GM18507 (cell line): ENCODE results near the gene PM20D2.

ENCODE experiments used
- DNase-seq: peaks from one replicate; pipeline ENCODE4 v3.0.0; 2011; ENCODE audit warnings: low read depth; ENCODE audit not compliant: insufficient read length; ENCODE audit errors: extremely low spot score
- FAIRE-seq: peaks from 2 replicates; lab custom pipeline; 2011; peaks lifted over from hg19 to GRCh38; lab: Jason Lieb, UNC

PM20D2 gene

DNA sequence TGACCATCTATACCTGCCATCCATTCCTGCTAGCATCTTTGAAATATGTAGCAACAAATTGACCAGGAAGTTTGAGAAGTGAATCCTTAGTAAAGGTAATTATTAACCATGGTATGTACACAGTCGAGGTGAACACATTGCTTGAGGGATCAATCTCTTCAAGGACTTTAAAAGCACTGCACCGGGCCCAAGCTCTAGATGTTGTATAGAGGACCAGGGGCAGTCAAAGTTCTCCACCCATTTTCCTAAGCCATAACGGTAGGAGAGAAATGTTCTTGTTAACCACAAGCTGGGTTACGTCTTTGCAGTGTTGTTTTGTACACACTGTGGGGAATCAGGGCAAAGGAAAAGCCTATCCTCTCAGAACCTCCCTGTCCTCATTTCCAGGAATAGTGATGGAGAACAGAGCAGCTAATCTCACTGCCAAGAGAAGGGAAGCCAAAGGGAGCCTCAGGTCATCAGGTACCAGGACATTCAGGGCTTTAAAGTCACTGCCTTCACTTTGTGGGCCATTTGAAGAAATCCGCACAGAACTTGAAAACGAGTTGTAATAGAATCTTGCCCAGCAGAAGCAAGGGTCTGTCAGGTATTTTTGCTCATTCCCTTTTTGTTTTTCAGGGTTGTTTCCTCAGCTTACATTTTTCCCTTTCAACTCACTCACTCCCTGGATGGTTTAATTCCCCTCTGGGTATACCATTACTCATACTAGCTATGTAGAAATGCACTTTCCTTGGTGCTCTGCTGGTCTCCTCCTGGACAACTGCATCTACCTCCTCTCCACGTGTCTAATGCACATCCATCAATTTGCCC lies 5.3 kb upstream of the PM20D2 start:
- DNase-seq (no peak), FAIRE-seq (no peak)

- FAIRE-seq (peak; percentile 81), DNase-seq (peak; percentile 38)
Observed at GRCh38 chr6:89144354-89144906, 1.4 kb upstream of the PM20D2 start.

DNA sequence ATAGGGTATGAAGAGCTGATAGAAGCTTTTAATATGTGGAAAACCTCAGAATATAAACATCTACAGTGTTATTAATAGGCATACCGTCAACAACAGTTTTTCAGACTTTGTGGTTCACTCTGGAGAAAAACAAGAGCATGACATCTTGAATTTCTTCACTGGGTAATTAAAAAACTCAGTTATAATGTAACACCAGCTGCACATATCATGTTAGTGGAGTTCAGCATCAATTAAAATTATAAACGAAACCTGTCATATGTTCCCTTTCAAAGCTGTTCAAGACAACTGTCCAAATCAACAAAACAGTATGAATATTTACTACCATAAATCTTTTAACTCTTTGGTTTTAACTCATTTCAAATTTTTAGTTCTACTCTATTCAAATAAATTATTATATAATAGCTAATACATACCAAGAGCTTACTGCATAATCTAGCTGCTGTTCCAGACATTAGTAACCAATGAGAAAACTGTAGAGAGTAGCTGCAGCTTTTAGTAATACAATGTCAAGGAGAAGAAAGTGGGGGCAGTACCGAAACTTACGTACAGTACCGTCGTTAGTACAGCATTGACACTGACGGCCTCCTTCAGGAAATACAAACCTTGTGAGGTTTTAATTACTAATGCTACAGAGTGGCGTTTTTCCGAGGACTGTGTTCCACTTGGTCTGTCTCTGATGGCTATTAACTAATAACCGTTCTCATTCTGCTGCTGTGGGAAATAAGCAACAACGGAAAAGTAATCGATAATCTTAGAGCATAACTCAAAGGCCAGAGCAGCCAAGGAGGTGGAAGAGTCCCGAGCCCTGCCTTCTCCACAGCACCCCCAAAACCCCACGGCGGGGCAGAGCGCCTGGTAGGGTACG lies 532 bp upstream of the PM20D2 start:
- DNase-seq (peak; percentile 26), FAIRE-seq (peak; percentile 93)

DNA sequence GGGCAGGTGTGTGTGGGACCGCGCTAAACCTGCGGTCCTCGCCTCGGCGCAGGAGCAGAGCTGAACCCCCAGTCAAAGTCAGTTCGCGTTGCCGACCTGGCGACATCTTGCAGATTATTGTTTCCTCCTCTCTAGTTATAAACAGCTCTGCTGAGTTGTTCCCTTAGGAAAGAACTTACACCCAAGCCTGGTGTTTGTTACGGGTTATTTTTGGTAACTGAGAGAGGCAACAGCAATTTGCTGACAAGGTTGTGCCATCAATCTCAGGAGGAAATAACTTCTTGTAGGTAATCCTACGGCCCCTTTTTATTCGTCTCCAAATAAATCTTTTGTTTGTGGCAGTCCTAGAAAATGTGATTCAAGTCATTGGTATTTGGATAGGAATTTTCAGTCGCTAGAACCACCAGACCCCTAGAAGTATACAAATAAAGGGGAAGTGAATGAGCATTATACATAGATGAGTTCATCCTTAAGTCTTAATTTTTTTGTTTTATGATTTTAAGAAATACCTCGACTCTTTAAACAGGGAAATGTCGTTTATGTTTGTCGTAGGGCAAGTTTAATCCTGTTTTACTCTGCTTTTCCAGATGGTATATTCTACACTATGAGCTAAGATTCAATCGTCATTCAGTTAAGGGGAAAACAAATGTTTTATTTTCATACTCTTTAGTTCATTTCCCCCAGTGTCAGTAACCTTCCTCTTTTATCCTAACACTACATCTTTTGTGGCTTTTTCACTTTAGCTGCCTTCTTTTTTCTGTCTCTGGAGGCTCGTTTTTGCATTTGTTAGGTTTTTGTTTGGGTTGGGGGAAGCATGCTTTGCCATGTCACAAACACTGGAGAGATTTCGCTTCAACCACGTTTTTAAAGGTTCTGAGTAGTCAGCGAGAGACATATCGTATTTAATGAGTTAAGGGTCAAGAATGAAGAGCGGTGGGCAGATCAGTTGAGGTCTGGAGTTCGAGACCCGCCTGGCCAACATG lies 1.2 kb downstream of the PM20D2 start:
- FAIRE-seq (peak; percentile 58), DNase-seq (no peak)

DNA sequence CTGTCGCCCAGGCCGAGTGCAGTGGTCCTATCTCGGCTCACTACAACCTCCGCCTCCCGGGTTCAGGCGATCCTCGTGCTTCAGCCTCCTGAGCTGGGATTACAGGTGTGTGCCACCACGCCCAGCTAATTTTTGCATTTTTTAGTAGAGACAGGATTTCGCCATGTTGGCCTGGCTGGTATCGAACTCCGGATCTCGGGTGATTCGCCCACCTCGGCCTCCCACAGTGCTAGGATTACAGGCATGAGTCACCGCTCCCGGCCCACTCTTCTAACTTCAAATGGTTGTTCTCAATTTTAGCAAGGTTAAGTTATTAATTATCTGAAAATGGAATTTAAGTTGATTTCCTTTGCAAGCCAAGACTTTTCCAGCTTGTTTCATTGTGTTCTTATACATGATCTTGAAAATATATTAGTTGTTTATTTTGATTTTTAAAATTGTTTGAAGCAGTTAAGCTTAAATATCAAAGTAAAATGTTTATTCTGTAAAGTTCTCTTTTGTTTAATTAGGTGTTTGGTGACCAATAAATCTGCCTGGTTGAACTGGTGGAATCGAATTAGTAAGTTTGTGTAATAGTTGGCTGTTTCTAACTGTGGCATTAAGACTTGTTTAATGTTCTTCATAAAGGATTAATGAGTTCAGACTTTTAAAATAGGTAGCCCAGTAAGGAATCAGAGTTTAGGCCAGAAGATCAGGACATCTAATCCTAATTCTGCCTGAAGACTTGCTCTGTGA lies 2.3 kb downstream of the PM20D2 start:
- no peak for DNase-seq
- no peak for FAIRE-seq

GRCh38 chr6:89154131-89154530 lies 8.3 kb downstream of the PM20D2 start:
- DNase-seq (no peak), FAIRE-seq (no peak)

DNA sequence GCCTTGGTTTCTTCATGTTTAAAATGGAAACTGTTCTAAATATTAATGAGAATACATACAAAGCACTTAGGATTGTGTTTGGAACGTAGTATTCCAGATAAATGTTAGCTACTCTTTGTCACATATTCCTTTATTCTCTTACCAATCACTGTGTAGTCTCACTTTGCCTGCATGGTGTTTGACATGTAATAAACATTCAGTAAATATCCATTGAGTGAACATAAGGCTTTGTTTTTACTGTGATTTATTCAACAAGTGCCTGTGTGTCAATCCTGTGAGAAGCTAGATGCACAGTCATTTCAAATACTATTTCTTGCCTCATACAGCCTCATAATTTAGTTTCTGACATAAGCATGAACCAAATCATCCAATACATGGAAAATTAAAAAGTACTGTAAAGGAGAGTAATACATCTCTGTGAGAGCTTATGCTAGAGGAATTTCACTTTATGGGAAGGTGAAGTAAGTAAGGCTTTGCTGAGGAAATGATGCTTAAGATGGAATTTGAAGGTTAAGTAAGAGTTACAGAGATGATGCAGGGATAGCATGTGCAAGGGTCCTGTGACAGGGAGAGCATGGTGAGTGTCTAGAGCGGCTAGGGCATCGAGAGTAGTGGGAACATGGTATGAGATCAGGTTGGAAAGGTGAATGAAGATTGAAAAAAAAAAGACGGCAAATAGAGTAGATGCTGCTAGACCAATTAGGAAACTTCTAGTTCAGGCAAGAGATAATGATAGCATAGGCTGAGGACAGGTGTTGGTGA lies 14.7 kb downstream of the PM20D2 start:
- FAIRE-seq, result no peak
- DNase-seq, result no peak

GRCh38 chr6:89161326-89162046 lies 15.6 kb downstream of the PM20D2 start:
- no peak for DNase-seq
- FAIRE-seq, result no peak

GRCh38 chr6:89162047-89162371 lies 16.2 kb downstream of the PM20D2 start:
- no peak for FAIRE-seq
- no peak for DNase-seq

DNA sequence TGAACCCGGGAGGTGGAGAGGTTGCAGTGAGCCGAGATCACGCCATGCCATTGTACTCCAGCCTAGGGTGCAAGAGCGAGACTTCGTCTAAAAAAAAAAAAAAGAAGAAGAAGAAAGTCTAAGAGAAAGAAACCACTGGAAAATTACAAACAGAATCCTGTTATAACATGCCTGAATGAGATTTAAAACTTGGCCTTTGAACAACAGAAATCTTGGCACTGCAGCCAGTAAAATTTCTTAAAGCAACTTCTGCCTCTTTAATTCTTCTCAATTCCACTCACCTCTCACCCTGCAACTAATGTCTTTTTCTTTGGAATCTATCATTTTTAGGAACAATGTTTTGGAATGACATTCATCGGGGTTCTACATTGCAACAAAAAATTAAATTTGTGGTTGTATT lies 26.3 kb downstream of the PM20D2 start:
- FAIRE-seq (no peak), DNase-seq (no peak)

DNA sequence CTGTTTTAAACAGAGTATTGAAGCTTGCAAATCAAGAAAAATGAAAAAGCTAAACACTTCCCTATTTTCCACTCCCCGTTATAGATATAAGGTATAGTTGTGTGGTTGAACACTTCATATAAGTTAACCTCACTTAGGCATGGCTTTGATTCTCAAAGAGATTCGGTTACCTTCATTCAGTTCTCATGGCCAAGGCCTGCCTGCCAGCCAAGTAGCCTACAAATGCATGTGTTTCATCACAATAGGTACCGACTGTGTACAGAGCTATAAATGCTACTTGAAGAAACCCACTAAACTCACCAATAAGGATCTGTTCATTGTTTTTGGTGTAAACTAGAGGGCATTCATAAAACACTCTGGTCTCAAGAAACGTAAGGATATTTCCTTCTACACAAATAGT lies 27.8 kb downstream of the PM20D2 start:
- FAIRE-seq (no peak), DNase-seq (no peak)

- DNase-seq (no peak), FAIRE-seq (no peak)
Observed at GRCh38 chr6:89180112-89180511, 34.3 kb downstream of the PM20D2 start.

DNA sequence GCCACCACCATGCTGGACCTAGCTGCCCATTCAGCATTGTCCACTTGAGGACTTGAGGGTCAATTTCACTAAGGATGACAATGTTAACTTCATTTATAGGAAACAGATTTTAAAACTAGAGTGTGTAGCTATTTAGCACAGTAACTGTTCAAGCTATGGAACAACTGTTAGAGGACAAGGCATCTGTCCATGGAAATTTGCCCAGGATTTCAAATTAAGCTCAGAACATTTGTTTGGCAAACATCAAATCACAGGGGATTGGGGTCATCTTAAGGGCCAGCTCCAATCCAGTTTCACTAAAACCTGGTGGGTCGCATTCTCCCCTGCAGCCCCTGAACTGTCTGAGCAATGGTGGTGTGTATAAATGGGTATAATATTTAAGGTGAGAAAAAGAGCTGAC lies 35.1 kb downstream of the PM20D2 start:
- FAIRE-seq (no peak), DNase-seq (no peak)

- no peak for DNase-seq
- FAIRE-seq, result no peak
Observed at GRCh38 chr6:89183294-89183693, 37.4 kb downstream of the PM20D2 start.

DNA sequence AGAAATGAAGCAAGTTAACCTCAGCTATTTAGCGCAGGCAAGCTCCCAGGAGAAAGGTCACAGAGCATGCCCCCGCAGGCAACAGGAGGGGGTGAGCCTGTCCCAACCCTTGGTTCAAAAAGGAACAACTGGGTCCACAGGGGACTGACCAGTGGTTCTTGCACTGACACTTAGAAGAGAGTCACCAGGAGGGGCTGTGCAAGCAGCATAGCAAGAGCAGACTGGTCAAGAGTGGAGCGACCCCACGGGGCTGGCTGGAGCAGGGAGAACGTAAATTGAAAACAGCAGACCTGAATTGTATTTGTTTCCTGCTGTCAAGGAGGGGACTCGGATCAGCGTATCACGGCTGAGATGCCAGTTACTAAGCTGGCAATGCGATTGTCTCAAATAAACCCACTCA lies 38.5 kb downstream of the PM20D2 start:
- FAIRE-seq (no peak), DNase-seq (no peak)

GRCh38 chr6:89186762-89187161 lies 40.9 kb downstream of the PM20D2 start:
- FAIRE-seq (no peak), DNase-seq (no peak)

DNA sequence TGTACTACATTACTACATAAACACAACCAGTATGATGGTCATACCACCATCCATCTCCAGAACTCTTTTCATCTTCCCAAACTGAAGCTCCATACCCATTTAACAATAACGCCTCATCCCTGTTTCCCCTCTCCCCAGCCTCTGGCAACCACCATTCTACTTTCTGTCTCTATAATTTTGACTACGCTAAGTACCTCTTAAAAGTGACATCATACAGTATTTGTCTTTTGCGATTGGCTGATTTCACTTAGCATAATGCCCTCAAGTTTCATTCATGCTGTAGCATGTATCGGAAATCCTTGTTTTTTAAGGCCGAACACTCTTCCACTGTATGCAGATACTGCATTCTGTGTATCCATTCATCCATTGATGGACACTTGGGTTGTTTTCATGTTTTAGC lies 41.6 kb downstream of the PM20D2 start:
- FAIRE-seq, result no peak
- DNase-seq, result no peak

DNA sequence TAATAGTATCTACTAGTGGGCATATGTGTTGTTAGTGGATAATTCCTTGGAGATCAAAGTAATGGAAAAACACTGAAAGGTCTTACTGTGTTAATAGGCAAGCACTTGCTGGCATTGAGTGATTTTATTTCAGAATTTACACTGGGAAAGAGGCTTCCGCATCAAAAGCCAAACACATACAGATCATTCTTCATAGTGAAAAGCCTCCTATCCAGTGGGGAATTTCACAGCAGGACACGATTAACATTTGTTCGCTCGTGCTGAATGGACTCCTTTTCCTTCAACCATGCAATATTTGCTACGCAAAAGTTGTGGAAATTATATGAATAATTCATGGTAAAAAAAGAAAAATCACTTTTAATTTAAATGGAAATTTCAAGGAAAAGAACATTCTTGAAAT lies 44.9 kb downstream of the PM20D2 start:
- FAIRE-seq, result no peak

More for the DNA sequence above, 44.9 kb downstream of the PM20D2 start:
- DNase-seq, result no peak
